ENCODE results near the gene QRFP. TPM values are rescaled to one million over a fixed set of nuclear protein-coding genes. Genes with fewer than 3 reads are reported as not detected.

The QRFP gene
- total and polyA plus RNA-seq, 2 of the 8 experiments (the other 6 are each of a cell fraction or from before 2014, with no cell fraction given), result not detected

DNA sequence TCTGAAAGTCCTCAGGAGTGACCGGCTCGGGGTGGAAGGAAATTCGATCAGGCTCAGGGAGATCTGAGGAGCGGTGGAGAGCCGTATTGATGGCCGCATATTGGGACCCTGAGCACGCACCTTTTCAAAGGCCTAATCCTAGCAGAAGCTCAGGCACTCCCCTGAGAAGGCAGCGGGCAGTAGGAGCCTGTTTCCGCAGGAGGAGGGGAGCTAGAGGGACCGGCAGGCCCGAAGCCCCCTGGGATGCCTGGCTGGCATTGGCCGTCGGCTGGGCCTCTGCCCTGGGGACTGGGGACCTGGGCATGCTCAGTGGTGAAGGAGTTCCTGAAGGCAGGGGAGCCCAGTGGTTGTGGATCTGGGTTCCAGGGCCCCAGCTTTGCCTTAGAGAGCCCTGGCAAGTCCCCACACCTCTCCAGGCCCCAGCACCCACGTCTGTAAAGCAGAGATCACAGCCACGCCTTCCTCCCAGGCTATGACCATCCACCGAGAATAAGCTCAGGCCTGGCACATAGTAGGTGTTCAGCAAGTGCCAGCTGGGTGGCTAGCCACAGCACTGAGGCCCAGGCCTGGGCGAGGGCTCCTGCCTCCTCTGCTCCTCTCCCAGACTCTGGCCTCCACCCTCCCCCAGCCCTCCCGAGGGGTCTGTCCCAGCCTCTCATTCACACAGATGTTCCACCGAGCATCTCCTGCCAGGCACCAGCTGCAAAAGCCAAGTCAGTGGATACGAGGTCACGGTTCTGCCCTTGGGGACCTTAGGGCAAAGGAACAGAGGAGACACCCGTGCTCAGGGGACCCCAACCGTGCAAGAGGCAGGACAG lies 17.2 kb upstream of the QRFP start (continued):
- no peak for TF ChIP-seq EGR1 (IDR thresholded peaks at IDR 0.05; ENCODE audit: borderline replicate concordance, low read depth, low read length)
- no peak for TF ChIP-seq POU5F1 (IDR thresholded peaks at IDR 0.05; ENCODE audit: low read depth, low read length)

All from H1 (cell line).